Stimulated activated CD8-positive, alpha-beta memory T cell treated with anti-CD3 and anti-CD28 coated beads, Interleukin-15, amount 100 ng/mL, for 24 hours (primary cell): ENCODE results near the gene URB2.
A peak's percentile ranks its signal among the peaks of the same experiment; 100 is the strongest.
"Not testable (repeated sequence)": the region's sequence is repeated elsewhere in the genome, so short reads cannot be mapped to it uniquely, and the experiment has no call there.

ENCODE experiments used
- DNase-seq: peaks from one replicate; pipeline ENCODE4 v3.0.0-alpha.2; 2020; ENCODE audit warnings: low read depth

The URB2 gene

GRCh38 chr1:229625915-229626831, at the start of gene URB2, which contains the start of gene TAF5L:
TSS of gene URB2 (plus strand) at chr1:229626247. CDS start at chr1:229627634, 1,387 bp downstream.
TSS of gene TAF5L (minus strand) at chr1:229626122. CDS start at chr1:229614482, 11,640 bp downstream.
- peak; percentile 76 for DNase-seq

GRCh38 chr1:229578168-229579058, 47.6 kb upstream of the URB2 start:
- no peak for DNase-seq

GRCh38 chr1:229579059-229579673, 46.9 kb upstream of the URB2 start:
- DNase-seq, result no peak

GRCh38 chr1:229581485-229581884, 44.6 kb upstream of the URB2 start:
- no peak for DNase-seq

- no peak for DNase-seq
Observed at GRCh38 chr1:229582011-229582694, 43.9 kb upstream of the URB2 start.

GRCh38 chr1:229582715-229583114, 43.3 kb upstream of the URB2 start:
- no peak for DNase-seq

GRCh38 chr1:229585338-229585737, 40.7 kb upstream of the URB2 start:
- DNase-seq, result no peak

GRCh38 chr1:229590119-229590518, 35.9 kb upstream of the URB2 start:
- DNase-seq, result no peak

- DNase-seq, result no peak
Observed at GRCh38 chr1:229593800-229594199, 32.2 kb upstream of the URB2 start.

GRCh38 chr1:229594227-229595008, 31.6 kb upstream of the URB2 start:
- no peak for DNase-seq

- not testable (repeated sequence) for DNase-seq
Observed at GRCh38 chr1:229595876-229596275, 30.2 kb upstream of the URB2 start.

- DNase-seq, result no peak
Observed at GRCh38 chr1:229596925-229597699, 28.9 kb upstream of the URB2 start.

GRCh38 chr1:229597877-229598276, 28.2 kb upstream of the URB2 start:
- no peak for DNase-seq

- no peak for DNase-seq
Observed at GRCh38 chr1:229599218-229599954, 26.7 kb upstream of the URB2 start.

- no peak for DNase-seq
Observed at GRCh38 chr1:229600229-229600628, 25.8 kb upstream of the URB2 start.

GRCh38 chr1:229603371-229604005, 22.6 kb upstream of the URB2 start:
- DNase-seq, result no peak

- no peak for DNase-seq
Observed at GRCh38 chr1:229607370-229607769, 18.7 kb upstream of the URB2 start.

GRCh38 chr1:229608590-229608989, 17.5 kb upstream of the URB2 start:
- DNase-seq, result no peak

- DNase-seq, result no peak
Observed at GRCh38 chr1:229613938-229614337, 12.1 kb upstream of the URB2 start.
